ENCODE results near the gene CAMK2G. TPM values are rescaled to one million over a fixed set of nuclear protein-coding genes. Genes with fewer than 3 reads are reported as not detected.
A peak's percentile ranks its signal among the peaks of the same experiment; 100 is the strongest.

Gene CAMK2G
- total RNA-seq, 1 experiment from 2014 or later: 41.4 TPM

- ChIA-PET POLR2A (interaction anchor here (0.7 kb wide), 1 partner anchor 72 kb away, joined by 5 read pairs; no protein-coding TSS in a partner anchor), CTCF (interaction anchor here (0.6 to 0.7 kb wide), 2 partner anchors 40 to 375 kb away, joined by 4 to 11 read pairs; no protein-coding TSS in a partner anchor)
- no peak for ATAC-seq
- H3K4me1 ChIP-seq (ENCODE audit: control insufficient read depth, insufficient read depth, low read length): peaks cover 45% of the 10 kb centered on the region
- H3K27me3 ChIP-seq (ENCODE audit: control insufficient read depth, insufficient read depth, low read length): no peaks in the 10 kb centered on the region
- H3K36me3 ChIP-seq (ENCODE audit: control insufficient read depth, insufficient read depth, low read length): peaks cover 6% of the 10 kb centered on the region
- intact Hi-C loops (cut with micrococcal nuclease; ENCODE audit: unreplicated experiment) (no loop called here), in situ Hi-C loops (cut with HindIII; ENCODE audit: low pct_unique_long_range_greater_than_20kb, low sequenced_read_pairs) (no loop called here)
- no TSS peak for BruUV-seq (replicated peaks)
- H3K9me3 ChIP-seq (ENCODE audit: control insufficient read depth, insufficient read depth, low read depth, low read length): no peaks in the 10 kb centered on the region
- no peak for DNase-seq (ENCODE audit: low read depth, low spot score)
- H3K27ac ChIP-seq (ENCODE audit: low read length): peak overlapping the region; percentile 62
- H3K4me3 ChIP-seq (ENCODE audit: low read depth in 2 of 2, low read length in 2 of 2): no peak overlapping the region
- TF ChIP-seq CTCF (IDR thresholded peaks at IDR 0.05) (no peak), REST (IDR thresholded peaks at IDR 0.05; ENCODE audit: insufficient read depth in 1 of 2, low read depth in 2 of 2, low read length in 1 of 2) (no peak), SIN3A (IDR thresholded peaks at IDR 0.05; ENCODE audit: borderline replicate concordance, insufficient read depth, low read depth, low read length) (no peak), POLR2AphosphoS5 (IDR thresholded peaks at IDR 0.05; ENCODE audit: low read depth, low read length) (no peak), TCF7L2 (IDR thresholded peaks at IDR 0.05; ENCODE audit: low read depth, low read length) (no peak)
These were observed 94.7 kb downstream of the CAMK2G start for GRCh38 chr10:73779539-73780197.

- BruUV-seq (replicated peaks): no TSS peak
- no peak for TF ChIP-seq CTCF (IDR thresholded peaks at IDR 0.05)
- TF ChIP-seq TCF7L2 (IDR thresholded peaks at IDR 0.05; ENCODE audit: low read depth, low read length): no peak
- TF ChIP-seq REST (IDR thresholded peaks at IDR 0.05; ENCODE audit: insufficient read depth in 1 of 2, low read depth in 2 of 2, low read length in 1 of 2): no peak
- TF ChIP-seq SIN3A (IDR thresholded peaks at IDR 0.05; ENCODE audit: borderline replicate concordance, insufficient read depth, low read depth, low read length): no peak
- TF ChIP-seq POLR2AphosphoS5 (IDR thresholded peaks at IDR 0.05; ENCODE audit: low read depth, low read length): no peak
- no peaks in the 10 kb centered on the region for H3K9me3 ChIP-seq (ENCODE audit: control insufficient read depth, insufficient read depth, low read depth, low read length)
- peaks cover 45% of the 10 kb centered on the region for H3K4me1 ChIP-seq (ENCODE audit: control insufficient read depth, insufficient read depth, low read length)
- DNase-seq (ENCODE audit: low read depth, low spot score): no peak
- peaks cover 9% of the 10 kb centered on the region for H3K36me3 ChIP-seq (ENCODE audit: control insufficient read depth, insufficient read depth, low read length)
- intact Hi-C loops (cut with micrococcal nuclease; ENCODE audit: unreplicated experiment) (no loop called here), in situ Hi-C loops (cut with HindIII; ENCODE audit: low pct_unique_long_range_greater_than_20kb, low sequenced_read_pairs) (no loop called here)
- ChIA-PET CTCF (interaction anchor here (0.7 to 0.8 kb wide), 2 partner anchors 56 to 376 kb away, joined by 10 to 11 read pairs; no protein-coding TSS in a partner anchor), POLR2A (interaction anchor here (0.7 kb wide), 2 partner anchors 73 to 629 kb away, joined by 5 to 9 read pairs; no protein-coding TSS in a partner anchor)
- H3K27me3 ChIP-seq (ENCODE audit: control insufficient read depth, insufficient read depth, low read length): no peaks in the 10 kb centered on the region
- no peak overlapping the region for H3K27ac ChIP-seq (ENCODE audit: low read length)
- no peak overlapping the region for H3K4me3 ChIP-seq (ENCODE audit: low read depth in 2 of 2, low read length in 2 of 2)
- ATAC-seq: no peak
These were observed 95.3 kb downstream of the CAMK2G start for GRCh38 chr10:73779018-73779417.

All from Panc1 (cell line).